CD4-positive, CD25-positive, alpha-beta regulatory T cell (primary cell): ENCODE results near the gene PPP1R12B. TPM values are rescaled to one million over a fixed set of nuclear protein-coding genes. Genes with fewer than 3 reads are reported as not detected.
"Not testable (repeated sequence)": the region's sequence is repeated elsewhere in the genome, so short reads cannot be mapped to it uniquely, and the experiment has no call there.

Experiments
- ATAC-seq, 2 donors: fragments of 150-1000 bp; cut with Tn5 transposase; one replicate each; pipeline ENCODE4 v1.10.0; 2021; ENCODE audit warnings: low read depth in 2 of 2, moderate number of reproducible peaks in 2 of 2, moderate library complexity in 1 of 2
- DNase-seq, 3 donors: peaks; one replicate each; pipeline versions ENCODE4 v3.0.0 to v3.0.0-alpha.2; 2012 to 2022; ENCODE audit warnings: mixed read lengths in 1 of 3
- H3K27ac ChIP-seq: one replicate; pipeline ENCODE4 v1.7.0; 2013; ENCODE audit warnings: mild to moderate bottlenecking, low read length; ENCODE audit not compliant: insufficient read depth, poor library complexity, severe bottlenecking
- H3K27me3 ChIP-seq: one replicate; pipeline ENCODE4 v1.7.0; 2013; ENCODE audit warnings: low read length; ENCODE audit not compliant: control insufficient read depth, insufficient read depth
- H3K36me3 ChIP-seq: one replicate; pipeline ENCODE4 v1.7.0; 2013; ENCODE audit warnings: mild to moderate bottlenecking, low read length, moderate library complexity; ENCODE audit not compliant: control insufficient read depth, insufficient read depth
- H3K4me1 ChIP-seq: 2 replicates; pipeline ENCODE4 v1.7.0; 2013; ENCODE audit warnings: mild to moderate bottlenecking, low read length; ENCODE audit not compliant: insufficient read depth, control insufficient read depth, poor library complexity, severe bottlenecking
- H3K4me3 ChIP-seq: one replicate; pipeline ENCODE4 v1.7.0; 2013; ENCODE audit warnings: low read depth, mild to moderate bottlenecking, low read length, moderate library complexity
- H3K9me3 ChIP-seq, 2 experiments: 1 replicate in 1 of 2; 2 replicates in 1 of 2; pipeline ENCODE4 v1.7.0; 2013; ENCODE audit warnings: low read length in 2 of 2, mild to moderate bottlenecking in 1 of 2, moderate library complexity in 1 of 2; ENCODE audit not compliant: control insufficient read depth in 2 of 2
- H3K27ac Mint-ChIP-seq, 3 donors: one replicate each; pipeline ENCODE4 v1.8.0; 2020 to 2022; ENCODE audit warnings: mild to moderate bottlenecking in 3 of 3, mixed read lengths in 3 of 3, moderate library complexity in 2 of 3
- H3K27me3 Mint-ChIP-seq: one replicate; pipeline ENCODE4 v1.8.0; 2022; ENCODE audit warnings: mild to moderate bottlenecking, mixed read lengths
- H3K36me3 Mint-ChIP-seq: one replicate; pipeline ENCODE4 v1.8.0; 2020; ENCODE audit warnings: mixed read lengths
- H3K4me1 Mint-ChIP-seq, 4 donors: one replicate each; pipeline ENCODE4 v1.8.0; 2020 to 2022; ENCODE audit warnings: mixed read lengths in 4 of 4, mild to moderate bottlenecking in 1 of 4
- H3K4me3 Mint-ChIP-seq, 4 donors: one replicate each; pipeline ENCODE4 v1.8.0; 2020 to 2022; ENCODE audit warnings: mild to moderate bottlenecking in 4 of 4, mixed read lengths in 4 of 4, moderate library complexity in 3 of 4
- H3K9me3 Mint-ChIP-seq, 7 donors: one replicate each; pipeline ENCODE4 v1.8.0; 2020 to 2022; ENCODE audit warnings: mixed read lengths in 7 of 7, mild to moderate bottlenecking in 3 of 7, moderate library complexity in 2 of 7
- polyA plus RNA-seq, 4 donors: library from polyadenylated mRNA; unstranded; fragments of 300-500 nt; fragmentation: Illumina TruSeq; gene quantifications; one replicate each; pipeline ENCODE4 v1.2.3, GENCODE V29; 2021
- total RNA-seq: library from RNA; stranded (reverse); gene quantifications from one replicate; pipeline ENCODE4 v1.2.3, GENCODE V29; 2022

The PPP1R12B gene
- total and polyA plus RNA-seq, 5 donors from 2014 or later, result 3.8 to 32.5 (median 4.2) TPM

DNA sequence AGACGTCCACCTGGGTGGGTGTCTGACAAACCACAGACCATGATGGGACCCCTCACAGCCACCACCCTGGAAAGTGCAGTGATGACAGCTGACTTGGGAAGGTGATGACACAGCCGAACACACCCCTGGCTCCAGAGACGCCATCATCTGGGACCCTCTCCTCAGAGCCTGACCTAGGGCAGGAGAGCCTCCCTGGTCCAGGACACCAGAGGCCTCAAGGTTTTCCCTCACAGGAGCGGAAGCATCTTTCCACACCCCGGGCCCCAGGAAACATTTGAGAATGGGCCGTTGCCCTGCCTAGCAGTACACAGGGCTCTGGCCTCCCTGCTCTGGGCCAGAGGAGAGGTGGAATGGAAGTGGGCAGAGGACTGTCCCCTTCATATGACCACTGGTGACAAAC is 282.0 kb downstream of the PPP1R12B start:
- Mint-ChIP-seq H3K27me3 (peaks cover 25% of the 10 kb centered on the region), H3K9me3 (no peaks in the 10 kb centered on the region), H3K27ac (peak overlapping the region in 2 of 3 donors; percentile 36 to 52), H3K4me3 (peak overlapping the region in 2 of 4 donors; percentile 37 to 54), H3K4me1 (peaks cover 0 to 57% (median 27%) of the 10 kb centered on the region in 4 donors), H3K36me3 (no peaks in the 10 kb centered on the region)
- peaks cover 55% of the 10 kb centered on the region for H3K4me1 ChIP-seq
- DNase-seq (no peak), ATAC-seq (no peak)
- H3K27me3 ChIP-seq, result no peaks in the 10 kb centered on the region
- no peak overlapping the region for H3K27ac ChIP-seq
- no peaks in the 10 kb centered on the region for H3K36me3 ChIP-seq
- H3K4me3 ChIP-seq, result no peak overlapping the region
- H3K9me3 ChIP-seq, result no peaks in the 10 kb centered on the region

- H3K27me3 Mint-ChIP-seq, result peaks cover 25% of the 10 kb centered on the region
- ATAC-seq (no peak), DNase-seq (no peak)
- no peak overlapping the region for H3K27ac ChIP-seq
- H3K4me3 Mint-ChIP-seq, result peak overlapping the region in 1 of 4 donors; percentile 37
- H3K36me3 ChIP-seq, result no peaks in the 10 kb centered on the region
- H3K4me3 ChIP-seq, result no peak overlapping the region
- H3K27ac Mint-ChIP-seq, result peak overlapping the region in 2 of 3 donors; percentile 20 to 69
- no peaks in the 10 kb centered on the region for H3K9me3 ChIP-seq
- no peaks in the 10 kb centered on the region for H3K36me3 Mint-ChIP-seq
- peaks cover 48% of the 10 kb centered on the region for H3K4me1 ChIP-seq
- peaks cover 0 to 2% (median 0%) of the 10 kb centered on the region in 7 donors for H3K9me3 Mint-ChIP-seq
- peaks cover 0 to 57% (median 27%) of the 10 kb centered on the region in 4 donors for H3K4me1 Mint-ChIP-seq
- no peaks in the 10 kb centered on the region for H3K27me3 ChIP-seq
Measured at GRCh38 chr1:202631076-202631923, 282.8 kb downstream of the PPP1R12B start.

- Mint-ChIP-seq H3K27ac (no peak overlapping the region), H3K9me3 (peaks cover 0 to 2% (median 0%) of the 10 kb centered on the region in 7 donors), H3K4me3 (no peak overlapping the region), H3K36me3 (no peaks in the 10 kb centered on the region), H3K4me1 (peaks cover 0 to 52% (median 27%) of the 10 kb centered on the region in 4 donors), H3K27me3 (peaks cover 25% of the 10 kb centered on the region)
- H3K9me3 ChIP-seq, result no peaks in the 10 kb centered on the region
- ATAC-seq, result no peak
- H3K27me3 ChIP-seq, result no peaks in the 10 kb centered on the region
- H3K27ac ChIP-seq, result no peak overlapping the region
- no peaks in the 10 kb centered on the region for H3K36me3 ChIP-seq
- H3K4me3 ChIP-seq, result no peak overlapping the region
- DNase-seq, result no peak
- peaks cover 46% of the 10 kb centered on the region for H3K4me1 ChIP-seq
Measured at GRCh38 chr1:202632241-202632640, 283.7 kb downstream of the PPP1R12B start.

GRCh38 chr1:202636171-202636570 is 287.7 kb downstream of the PPP1R12B start:
- not testable (repeated sequence) for H3K4me3 ChIP-seq, H3K9me3 Mint-ChIP-seq, H3K27ac Mint-ChIP-seq, H3K36me3 Mint-ChIP-seq, DNase-seq, H3K4me1 ChIP-seq, ATAC-seq, H3K36me3 ChIP-seq, H3K27me3 ChIP-seq, H3K4me3 Mint-ChIP-seq, H3K27ac ChIP-seq, H3K9me3 ChIP-seq
- Mint-ChIP-seq H3K27me3 (peaks cover 62% of the 10 kb centered on the region), H3K4me1 (peaks cover 0 to 15% (median 7%) of the 10 kb centered on the region in 4 donors)

- H3K36me3 ChIP-seq, H3K4me3 Mint-ChIP-seq, H3K9me3 ChIP-seq, H3K9me3 Mint-ChIP-seq, DNase-seq, H3K4me3 ChIP-seq, H3K4me1 ChIP-seq, ATAC-seq, H3K27ac Mint-ChIP-seq, H3K36me3 Mint-ChIP-seq, H3K27ac ChIP-seq: not testable (repeated sequence)
- peaks cover 18% of the 10 kb centered on the region for H3K27me3 ChIP-seq
- Mint-ChIP-seq H3K27me3 (peaks cover 69% of the 10 kb centered on the region), H3K4me1 (peaks cover 0 to 15% (median 9%) of the 10 kb centered on the region in 4 donors)
Measured at GRCh38 chr1:202637321-202638018, 289.0 kb downstream of the PPP1R12B start.

DNA sequence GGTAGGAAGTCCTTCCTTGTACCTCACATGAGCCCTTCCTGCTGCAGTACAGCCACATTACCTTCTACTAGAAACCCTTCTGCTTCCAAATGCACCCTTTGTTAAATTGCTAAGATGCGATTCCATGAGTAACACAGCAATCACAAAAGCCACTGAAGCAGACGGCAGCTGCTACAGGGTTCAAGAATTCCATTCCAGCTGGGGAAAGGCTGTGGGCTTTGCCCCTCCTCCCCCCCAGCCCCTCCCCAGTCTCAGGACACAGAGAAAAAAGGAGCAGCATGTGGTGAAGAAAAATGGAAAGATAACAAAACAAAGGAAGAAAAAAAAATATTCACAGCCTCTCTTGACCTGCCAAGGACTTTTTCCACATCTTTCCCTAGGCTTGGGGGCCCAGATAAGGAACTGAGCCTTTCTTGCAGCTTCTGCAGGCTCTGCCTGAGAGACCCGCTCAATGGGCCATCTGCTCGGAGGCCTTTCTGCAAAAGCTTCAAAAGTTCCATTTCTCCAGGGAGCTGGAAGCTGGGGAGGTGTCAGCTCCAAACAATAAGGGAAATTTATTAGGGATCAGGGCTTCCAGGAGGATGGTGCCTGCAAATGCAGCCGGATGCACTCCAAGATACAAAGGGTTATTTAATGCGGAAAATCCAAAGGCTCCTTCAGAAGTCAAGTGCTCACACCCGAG is 289.7 kb downstream of the PPP1R12B start:
- Mint-ChIP-seq H3K27ac (no peak overlapping the region), H3K4me3 (peak overlapping the region in 1 of 4 donors; percentile 63), H3K36me3 (no peaks in the 10 kb centered on the region), H3K9me3 (peaks cover 0 to 2% (median 0%) of the 10 kb centered on the region in 7 donors), H3K27me3 (peaks cover 72% of the 10 kb centered on the region), H3K4me1 (peaks cover 0 to 21% (median 9%) of the 10 kb centered on the region in 4 donors)
- H3K4me3 ChIP-seq, result no peak overlapping the region
- no peaks in the 10 kb centered on the region for H3K9me3 ChIP-seq
- H3K36me3 ChIP-seq, result no peaks in the 10 kb centered on the region
- H3K27me3 ChIP-seq, result peaks cover 18% of the 10 kb centered on the region
- ATAC-seq, result no peak
- no peak for DNase-seq
- no peak overlapping the region for H3K27ac ChIP-seq
- H3K4me1 ChIP-seq, result peaks cover 11% of the 10 kb centered on the region

DNA sequence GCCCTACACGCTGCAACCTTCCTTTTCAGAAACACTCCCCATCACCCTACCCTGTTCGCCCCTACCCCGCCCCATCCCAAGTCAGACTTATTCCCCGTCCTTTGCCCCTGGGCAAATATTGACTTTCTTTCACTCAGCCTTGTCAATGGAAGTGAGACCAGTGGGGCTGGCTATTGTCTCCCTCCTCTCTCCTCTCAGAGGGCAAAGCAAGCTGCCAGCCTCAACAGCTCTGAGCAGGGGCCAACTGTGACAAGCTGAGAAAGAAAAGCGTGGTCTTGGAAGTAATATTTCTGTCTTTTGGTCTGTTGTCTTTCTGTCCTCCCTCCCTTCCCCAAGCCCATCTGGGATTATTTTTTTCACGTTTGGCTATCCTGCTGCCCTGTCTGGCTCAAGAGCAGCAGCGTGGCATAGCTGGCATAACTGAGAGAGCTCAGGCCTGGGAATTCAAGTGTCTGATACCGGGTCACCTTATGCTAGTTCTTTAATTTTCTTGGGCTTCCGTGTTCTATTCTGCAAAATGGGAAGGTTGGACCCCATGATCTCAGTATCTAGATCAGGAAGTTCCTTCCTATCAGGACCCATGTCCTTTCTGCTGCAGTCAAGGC is 290.3 kb downstream of the PPP1R12B start:
- not testable (repeated sequence) for H3K4me3 Mint-ChIP-seq, H3K27ac Mint-ChIP-seq, H3K4me3 ChIP-seq, H3K36me3 ChIP-seq, H3K27ac ChIP-seq, ATAC-seq, H3K9me3 Mint-ChIP-seq, DNase-seq, H3K36me3 Mint-ChIP-seq, H3K9me3 ChIP-seq
- Histone ChIP-seq H3K27me3 (peaks cover 18% of the 10 kb centered on the region), H3K4me1 (peaks cover 17% of the 10 kb centered on the region)
- Mint-ChIP-seq H3K27me3 (peaks cover 76% of the 10 kb centered on the region), H3K4me1 (peaks cover 0 to 26% (median 9%) of the 10 kb centered on the region in 4 donors)
